NCI-H128 (cell line): Measurements from ENCODE around the gene CORO2A.

ENCODE experiments used
- DNase-seq: peaks from one replicate; lab custom pipeline; 2025; ENCODE audit not compliant: unreplicated experiment; lab: John Stamatoyannopoulos, UW

Gene CORO2A, protein sequence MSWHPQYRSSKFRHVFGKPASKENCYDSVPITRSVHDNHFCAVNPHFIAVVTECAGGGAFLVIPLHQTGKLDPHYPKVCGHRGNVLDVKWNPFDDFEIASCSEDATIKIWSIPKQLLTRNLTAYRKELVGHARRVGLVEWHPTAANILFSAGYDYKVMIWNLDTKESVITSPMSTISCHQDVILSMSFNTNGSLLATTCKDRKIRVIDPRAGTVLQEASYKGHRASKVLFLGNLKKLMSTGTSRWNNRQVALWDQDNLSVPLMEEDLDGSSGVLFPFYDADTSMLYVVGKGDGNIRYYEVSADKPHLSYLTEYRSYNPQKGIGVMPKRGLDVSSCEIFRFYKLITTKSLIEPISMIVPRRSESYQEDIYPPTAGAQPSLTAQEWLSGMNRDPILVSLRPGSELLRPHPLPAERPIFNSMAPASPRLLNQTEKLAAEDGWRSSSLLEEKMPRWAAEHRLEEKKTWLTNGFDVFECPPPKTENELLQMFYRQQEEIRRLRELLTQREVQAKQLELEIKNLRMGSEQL

GRCh38 chr9:98192503-98193335, at the start of gene CORO2A:
Gene CORO2A, minus strand, starts transcription at chr9:98192637. Its CDS starts 34,977 bp downstream, at chr9:98157660.
- DNase-seq, result peak; percentile 56

DNA sequence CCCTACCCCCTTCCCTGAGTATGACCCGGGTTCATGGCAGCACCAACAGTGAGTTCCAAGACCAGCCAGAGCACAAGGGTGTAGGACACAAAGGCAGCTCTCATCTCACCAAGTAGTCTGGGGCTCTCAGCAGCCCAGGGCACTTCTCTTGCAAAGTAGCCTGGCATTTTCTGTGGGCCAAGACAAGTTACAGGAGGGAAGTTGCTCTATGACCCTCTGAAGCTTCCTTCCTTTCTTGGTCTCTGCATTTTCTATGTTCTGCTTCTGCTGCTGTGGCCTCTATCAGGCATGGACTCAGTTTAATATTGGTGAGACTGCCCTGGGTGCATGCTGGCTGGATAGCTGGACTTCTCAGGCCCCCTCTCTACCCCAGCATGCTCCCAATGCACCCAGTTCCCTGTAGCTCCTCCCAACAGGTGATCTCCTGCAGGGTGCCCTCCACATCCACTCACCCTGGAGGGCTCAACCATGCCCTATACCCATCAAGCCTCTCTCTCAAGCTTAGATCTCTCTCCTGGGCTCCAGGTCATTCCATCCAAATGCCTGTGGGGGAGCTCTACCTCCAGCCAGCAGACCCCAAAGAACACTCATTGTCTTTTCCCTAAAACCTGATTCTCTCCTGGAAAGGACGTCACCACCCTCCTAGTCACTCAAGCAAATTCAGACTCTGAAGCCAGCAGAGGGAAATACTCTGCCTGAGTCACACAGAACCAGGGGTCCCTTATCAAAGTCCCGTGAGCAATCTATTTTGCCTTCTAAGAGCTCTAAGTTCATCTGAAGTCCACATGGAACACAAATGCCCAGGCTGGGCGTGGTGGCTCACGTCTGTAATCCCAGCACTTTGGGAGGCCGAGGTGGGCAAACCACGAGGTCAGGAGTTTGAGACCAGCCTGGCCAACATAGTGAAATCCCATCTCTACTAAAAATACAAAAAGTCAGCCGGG, 49.2 kb upstream of the CORO2A start:
- DNase-seq, result no peak

DNA sequence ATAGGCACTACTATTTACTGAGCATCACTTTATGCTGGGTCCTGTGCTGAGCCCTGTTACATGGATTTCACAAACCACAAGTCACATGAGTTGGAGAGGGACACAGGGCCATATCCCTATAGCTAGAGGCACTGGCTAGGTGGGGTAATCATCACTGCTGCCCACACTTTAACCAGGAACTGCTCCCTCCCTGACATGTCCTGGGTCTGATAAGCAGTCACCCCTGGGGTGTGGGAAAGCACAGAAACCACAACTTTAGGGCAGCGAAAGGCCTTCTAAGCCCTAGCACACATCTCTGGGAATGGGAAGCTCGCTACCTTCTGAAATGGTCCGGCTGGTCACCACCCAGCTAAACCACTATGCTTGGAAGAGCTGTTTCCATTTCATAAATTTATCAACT, 48.0 kb upstream of the CORO2A start:
- DNase-seq, result no peak

GRCh38 chr9:98236901-98237487, 44.6 kb upstream of the CORO2A start:
- no peak for DNase-seq

DNA sequence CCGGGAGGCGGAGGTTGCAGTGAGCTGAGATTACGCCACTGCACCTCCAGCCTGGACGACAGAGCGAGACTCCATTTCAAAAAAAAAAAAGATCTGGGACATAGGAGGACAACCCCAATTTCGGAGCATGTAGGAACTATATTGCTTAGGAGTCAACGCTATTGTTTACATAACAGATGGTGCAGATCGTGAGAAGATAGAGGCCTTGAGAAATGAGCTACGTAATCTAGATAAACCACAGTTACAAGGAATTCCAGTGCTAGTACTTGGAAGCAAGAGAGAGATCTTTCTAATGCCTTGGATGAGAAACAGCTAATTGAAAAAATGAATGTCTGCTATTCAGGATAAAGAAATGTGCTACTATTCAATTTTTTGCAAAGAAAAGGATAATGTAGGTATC, 42.7 kb upstream of the CORO2A start:
- DNase-seq, result no peak

DNA sequence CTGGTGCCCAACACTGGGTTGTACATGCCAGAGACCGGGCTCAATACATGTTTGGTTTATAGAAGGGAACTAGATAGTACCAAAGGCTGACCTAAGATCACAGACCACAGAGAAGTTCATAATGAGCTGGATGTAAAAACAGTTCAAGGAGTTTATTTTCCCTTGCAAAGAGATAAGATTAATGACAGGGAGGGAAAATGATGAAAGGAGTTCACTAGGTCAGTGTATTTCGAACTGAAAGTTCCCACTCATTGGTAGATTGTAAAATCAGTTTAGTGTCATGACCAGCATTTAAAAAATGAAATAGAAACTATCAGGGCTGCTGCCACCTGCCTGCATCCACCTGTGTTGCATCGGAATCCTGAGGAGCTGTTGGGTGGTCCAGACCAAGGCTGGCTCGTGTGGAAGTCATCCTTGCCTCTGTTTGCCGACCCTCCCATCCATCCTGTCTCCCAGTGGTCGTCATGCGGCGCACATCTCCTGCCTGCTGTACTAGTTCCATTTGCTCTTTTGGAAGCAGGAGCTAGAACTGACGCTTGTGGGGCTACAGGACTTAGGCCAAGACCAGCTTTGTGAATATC, 41.9 kb upstream of the CORO2A start:
- no peak for DNase-seq

GRCh38 chr9:98232926-98233325, 40.5 kb upstream of the CORO2A start:
- no peak for DNase-seq

- no peak for DNase-seq
Observed at GRCh38 chr9:98231770-98232478, 39.5 kb upstream of the CORO2A start.

DNA sequence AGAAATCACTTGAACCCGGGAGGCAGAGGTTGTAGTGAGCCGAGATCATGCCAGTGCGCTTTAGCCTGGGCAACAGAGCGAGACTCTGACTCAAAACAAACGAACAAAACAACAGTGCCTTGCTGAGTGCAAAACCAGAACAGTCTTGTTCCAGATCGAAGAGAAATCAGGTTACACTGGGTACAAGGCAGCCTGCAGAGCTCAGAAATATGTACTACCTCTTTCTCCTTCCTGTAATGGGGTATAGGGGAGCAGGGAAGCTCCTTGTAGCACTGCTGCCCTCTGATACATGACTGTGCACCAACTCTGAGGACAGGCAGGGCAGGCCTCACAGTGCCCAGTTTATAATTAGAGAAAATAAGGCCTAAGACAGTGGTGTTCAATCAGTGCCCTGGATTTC, 38.4 kb upstream of the CORO2A start:
- no peak for DNase-seq

DNA sequence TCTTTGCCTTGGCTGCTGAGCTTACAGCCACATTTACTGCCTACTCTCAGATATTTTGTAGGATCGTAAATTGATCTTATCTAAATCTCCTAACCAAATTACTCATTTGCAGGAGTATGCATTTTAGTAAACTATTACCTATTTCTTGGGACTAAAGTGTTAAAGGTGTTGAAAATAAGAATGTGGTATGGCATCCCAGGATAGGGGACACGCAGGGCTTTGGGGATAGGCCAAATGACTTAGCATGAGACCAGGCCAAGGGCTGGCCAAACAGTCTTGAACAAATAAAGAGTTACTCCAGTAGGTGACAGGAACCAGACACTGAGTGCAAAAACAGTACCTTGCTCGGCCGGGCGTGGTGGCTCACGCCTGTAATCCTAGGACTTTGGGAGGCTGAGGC, 37.9 kb upstream of the CORO2A start:
- no peak for DNase-seq

DNA sequence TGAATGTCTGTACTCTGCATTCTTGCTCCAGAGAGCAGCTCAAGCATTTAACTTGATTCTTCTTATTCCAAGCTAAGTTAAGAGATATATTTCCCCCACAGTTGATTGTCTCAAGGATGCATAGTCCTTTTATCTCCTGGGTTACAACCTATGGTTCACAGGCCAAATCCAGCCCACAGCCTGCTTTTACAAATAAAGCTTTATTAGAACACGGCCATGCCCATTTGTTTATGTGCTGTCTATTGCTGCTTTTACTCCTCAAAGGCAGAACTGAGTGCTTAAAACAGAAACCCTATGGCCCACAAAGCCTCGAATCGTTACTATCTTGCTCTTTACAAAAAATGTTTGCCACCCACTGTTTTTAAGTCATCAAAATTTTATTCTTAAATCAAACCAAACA, 37.2 kb upstream of the CORO2A start:
- no peak for DNase-seq

DNA sequence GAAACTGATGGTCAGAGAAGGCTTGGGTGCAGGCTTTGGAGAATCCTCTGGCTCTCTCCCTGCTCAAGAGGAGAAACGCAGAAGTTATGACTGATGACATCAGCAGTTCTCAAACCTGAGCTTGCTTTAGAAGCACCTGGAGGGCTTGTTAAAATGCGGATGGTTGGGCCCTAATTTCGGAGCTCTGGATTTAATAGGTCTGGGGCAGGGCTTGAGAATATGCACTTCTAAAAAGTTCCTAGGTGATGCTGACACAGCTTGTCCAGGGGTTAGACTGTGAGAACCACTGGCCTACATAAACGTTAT, 36.6 kb upstream of the CORO2A start:
- DNase-seq, result no peak

DNA sequence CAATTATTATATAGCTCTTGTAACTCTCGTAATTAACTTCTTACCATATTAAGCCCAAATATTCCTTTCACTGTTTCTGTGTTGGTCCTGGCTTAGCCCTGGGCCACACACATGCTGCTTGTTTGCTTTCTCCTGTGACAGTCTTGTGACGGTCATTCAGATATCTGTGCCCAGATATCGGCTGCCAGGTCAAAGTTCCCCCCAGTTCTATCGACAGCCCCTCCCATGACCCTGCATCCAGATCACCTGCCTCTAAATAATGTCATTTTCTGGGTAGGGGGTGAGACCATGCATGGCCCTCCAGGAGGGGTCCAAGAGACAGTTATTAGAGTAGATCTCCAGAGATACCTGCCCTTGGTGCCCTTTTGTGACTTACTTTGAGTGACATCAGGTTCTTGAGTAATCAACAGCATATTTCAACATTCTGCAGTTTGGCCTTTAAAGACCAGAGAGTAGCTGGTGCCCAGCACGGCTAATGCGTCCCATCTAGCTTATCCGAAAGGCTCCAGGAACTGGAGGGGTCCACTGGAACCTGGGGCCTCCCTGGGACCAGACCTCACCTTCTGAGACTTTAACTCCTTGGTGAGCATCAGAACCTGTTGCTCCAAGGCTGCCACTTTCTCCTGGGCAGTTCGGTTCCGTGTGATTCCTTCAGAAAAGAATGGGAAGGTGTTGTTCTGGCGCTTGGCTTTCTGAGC, 36.1 kb upstream of the CORO2A start:
- no peak for DNase-seq

DNA sequence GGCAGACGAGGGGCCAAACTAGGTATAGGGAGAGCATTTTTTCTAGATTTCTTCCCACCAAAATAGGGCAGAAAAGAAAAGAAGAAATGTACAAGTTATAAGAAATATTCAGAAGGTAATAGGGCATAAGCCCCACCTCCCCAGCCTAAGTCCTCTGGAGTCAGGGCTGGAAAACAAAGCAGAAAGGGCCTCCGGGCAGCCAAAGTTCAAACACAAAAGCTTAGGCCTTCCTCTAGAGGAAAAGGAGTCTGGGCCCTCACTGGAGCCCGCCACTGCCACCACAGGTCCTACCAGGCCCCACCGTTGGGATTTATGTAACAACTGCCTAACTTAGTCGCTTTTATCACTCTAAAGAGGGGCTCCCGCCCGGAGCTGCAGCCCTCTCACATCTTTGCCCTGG, 35.4 kb upstream of the CORO2A start:
- DNase-seq, result no peak

DNA sequence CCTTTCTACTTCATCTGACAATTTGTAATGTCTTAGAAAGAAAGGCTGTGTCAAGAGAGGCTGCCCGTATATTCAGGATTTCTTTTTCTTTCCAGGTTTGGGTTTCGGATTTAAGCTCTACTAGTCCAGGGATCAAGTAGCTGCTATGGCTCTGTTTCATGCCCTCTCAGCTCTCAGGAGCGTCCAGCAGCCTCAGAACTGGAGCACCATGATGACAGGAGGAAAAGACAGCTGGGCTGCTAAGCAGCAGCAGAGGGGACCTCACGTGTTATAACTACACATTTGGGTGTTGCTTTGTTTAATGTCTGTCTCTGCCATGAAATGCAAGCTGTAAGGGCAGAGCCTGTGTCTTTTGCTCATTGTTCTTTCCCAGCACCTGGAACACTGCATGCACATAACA, 34.5 kb upstream of the CORO2A start:
- DNase-seq, result no peak

DNA sequence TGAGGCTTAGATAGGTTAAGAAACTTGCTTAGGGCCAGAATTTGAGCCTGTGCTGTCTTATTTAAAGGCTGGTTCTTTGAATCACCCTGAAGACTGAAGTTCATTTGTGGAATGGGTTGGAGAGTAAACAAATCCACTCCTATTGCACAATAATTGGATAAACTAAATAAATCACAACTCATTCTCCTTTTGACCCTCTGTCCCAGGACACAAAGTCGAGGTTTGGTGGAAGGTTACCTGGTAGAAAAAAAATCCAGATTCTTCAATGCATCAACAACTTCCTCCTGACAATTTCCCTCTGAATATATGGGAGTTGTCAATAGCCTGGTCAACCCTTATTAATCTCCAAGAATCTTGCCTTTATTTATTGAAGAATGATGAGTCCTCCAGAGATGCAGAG, 34.1 kb upstream of the CORO2A start:
- DNase-seq, result no peak

GRCh38 chr9:98225015-98225442, 32.6 kb upstream of the CORO2A start:
- no peak for DNase-seq

- no peak for DNase-seq
Observed at GRCh38 chr9:98222885-98223691, 30.7 kb upstream of the CORO2A start.
